HepG2 (cell line): ENCODE measurements around the gene ZNF562. TPM values are rescaled to one million over a fixed set of nuclear protein-coding genes. Genes with fewer than 3 reads are reported as not detected.

Source experiments
- ATF1 ChIP-seq: IDR thresholded peaks from 2 replicates; pipeline ENCODE4 v1.6.1; 2016; ENCODE audit warnings: mild to moderate bottlenecking, control low read depth
- BHLHE40 ChIP-seq: IDR thresholded peaks from 2 replicates; pipeline ENCODE4 v1.6.1; 2011; ENCODE audit warnings: low read length, improper control_type of control experiment
- GLI4 ChIP-seq: sonication (generic); formaldehyde crosslinking; IDR thresholded peaks from 2 replicates; pipeline ENCODE4 v1.5.1; 2020; ENCODE audit warnings: missing genetic modification reagents, mild to moderate bottlenecking, moderate library complexity, borderline replicate concordance
- RFXAP ChIP-seq: sonication (generic); formaldehyde crosslinking; IDR thresholded peaks from 2 replicates; pipeline ENCODE4 v1.4.0; 2020; ENCODE audit warnings: missing genetic modification reagents, borderline replicate concordance
- ZNF44 ChIP-seq: sonication (generic); formaldehyde crosslinking; IDR thresholded peaks from 2 replicates; pipeline ENCODE4 v1.5.1; 2020; ENCODE audit warnings: mild to moderate bottlenecking, missing genetic modification reagents
- ZNF614 ChIP-seq: IDR thresholded peaks from 2 replicates; pipeline ENCODE4 v1.6.1; 2018; ENCODE audit warnings: missing biosample characterization, missing genetic modification reagents, inconsistent platforms, borderline replicate concordance
- polyA plus RNA-seq, 8 experiments: library from polyadenylated mRNA; depleted of rRNA in 3 of 8; stranded (reverse) in 7 of 8; unstranded in 1 of 8; fragments of >200 nt; fragmentation: Illumina TruSeq in 4 of 8; extraction: Trizol in 4 of 8; gene quantifications; 2 replicates each; pipeline versions ENCODE4 v1.2.1 to v1.2.3, GENCODE V29; 2011 to 2016; ENCODE audit warnings: low read depth in 4 of 8, missing spikeins in 1 of 8, mixed read lengths in 1 of 8; ENCODE audit not compliant: insufficient read depth in 1 of 8
- total RNA-seq, 5 experiments: library from RNA; depleted of rRNA; stranded (reverse); fragments of >200 nt; fragmentation: Illumina TruSeq; extraction: Trizol; gene quantifications; 2 replicates each; pipeline ENCODE4 v1.2.3, GENCODE V29; 2016; ENCODE audit warnings: low read depth in 1 of 5
- TF ChIP-seq, protein P1 (sequence below): IDR thresholded peaks from 2 replicates; pipeline ENCODE4 v1.6.1; 2016; ENCODE audit warnings: missing biosample characterization, missing genetic modification reagents, low read depth
- TF ChIP-seq, protein P2 (sequence below): sonication (generic); formaldehyde crosslinking; IDR thresholded peaks from 2 replicates; pipeline ENCODE4 v1.4.0; 2020; ENCODE audit warnings: mild to moderate bottlenecking, missing genetic modification reagents, borderline replicate concordance
- TF ChIP-seq, protein P3 (sequence below): sonication (generic); formaldehyde crosslinking; IDR thresholded peaks from 2 replicates; pipeline ENCODE4 v1.5.0; 2020; ENCODE audit warnings: missing genetic modification reagents
- TF ChIP-seq, protein P4 (sequence below): sonication (generic); formaldehyde crosslinking; IDR thresholded peaks from 2 replicates; pipeline ENCODE4 v1.9.0; 2021; ENCODE audit warnings: mild to moderate bottlenecking, missing genetic modification reagents
- TF ChIP-seq, protein P5 (sequence below): sonication (generic); formaldehyde crosslinking; IDR thresholded peaks from 2 replicates; pipeline ENCODE4 v1.9.0; 2022; ENCODE audit warnings: missing genetic modification reagents, mild to moderate bottlenecking, borderline replicate concordance

The ZNF562 gene
- total and polyA plus RNA-seq, 2 of the 13 experiments (the other 11 are each of a cell fraction or from before 2014, with no cell fraction given), result 13.1 to 32.7 TPM

DNA sequence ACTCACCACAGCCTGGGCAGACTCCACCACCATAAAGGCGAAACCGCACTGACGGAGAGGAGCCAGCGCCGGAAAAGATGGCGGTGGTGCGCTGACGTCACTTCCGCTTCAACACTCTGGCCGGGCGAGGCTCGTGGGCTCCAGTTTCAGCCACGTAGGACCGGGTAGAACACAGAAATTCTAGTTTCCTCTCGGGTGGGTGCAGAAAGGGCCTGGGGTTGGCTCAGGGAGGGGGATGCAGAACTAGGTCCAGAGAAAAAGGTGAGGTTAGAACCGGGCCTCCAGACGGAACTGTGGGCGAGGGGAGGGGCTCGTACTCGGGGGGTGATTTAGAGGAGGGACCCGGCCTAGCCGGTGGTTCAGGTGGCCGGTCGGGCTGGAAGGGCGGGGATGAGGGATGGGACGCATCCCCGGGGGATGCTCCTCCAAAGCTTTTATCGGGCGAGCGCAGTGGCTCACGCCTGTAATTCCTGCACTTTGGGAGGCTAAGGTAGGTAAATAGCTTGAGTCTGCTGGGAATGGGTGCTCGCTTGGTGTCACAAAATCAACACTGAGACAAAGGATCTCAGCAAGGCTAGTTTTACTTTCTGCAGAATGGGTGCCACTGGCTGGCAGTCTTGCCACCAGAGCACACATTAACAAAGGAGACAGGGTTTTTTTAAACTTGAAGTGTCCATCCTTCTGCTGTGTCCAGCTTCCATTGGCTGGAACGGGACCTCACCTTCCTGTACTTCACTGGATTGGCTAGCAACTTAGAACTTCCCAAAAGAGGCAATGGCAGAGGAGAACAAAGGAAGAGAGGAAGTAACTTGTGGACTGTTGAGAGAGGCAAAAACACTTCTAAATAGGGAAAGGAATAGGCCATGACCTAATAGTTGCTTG, 53.5 kb downstream of the ZNF562 start, which contains the start of gene ZNF561 (continued):
- TF ChIP-seq, protein P1, sequence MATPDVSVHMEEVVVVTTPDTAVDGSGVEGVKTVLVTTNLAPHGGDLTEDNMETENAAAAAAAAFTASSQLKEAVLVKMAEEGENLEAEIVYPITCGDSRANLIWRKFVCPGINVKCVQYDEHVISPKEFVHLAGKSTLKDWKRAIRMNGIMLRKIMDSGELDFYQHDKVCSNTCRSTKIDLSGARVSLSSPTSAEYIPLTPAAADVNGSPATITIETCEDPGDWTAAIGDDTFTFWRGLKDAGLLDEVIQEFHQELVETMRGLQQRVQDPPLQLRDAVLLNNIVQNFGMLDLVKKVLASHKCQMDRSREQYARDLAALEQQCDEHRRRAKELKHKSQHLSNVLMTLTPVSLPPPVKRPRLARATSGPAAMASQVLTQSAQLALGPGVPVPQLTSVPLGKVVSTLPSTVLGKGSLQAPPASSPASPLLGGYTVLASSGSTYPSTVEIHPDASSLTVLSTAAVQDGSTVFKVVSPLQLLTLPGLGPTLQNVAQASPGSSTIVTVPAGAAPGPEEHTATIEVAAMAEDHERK (CRISPR knock-in tag), result no peak
- TF ChIP-seq GLI4 (no peak), ATF1 (CRISPR knock-in tag) (peak; percentile 95), RFXAP (CRISPR knock-in tag) (peak; percentile 55), BHLHE40 (no peak), ZNF614 (no peak), ZNF44 (no peak)
- TF ChIP-seq, protein P2, sequence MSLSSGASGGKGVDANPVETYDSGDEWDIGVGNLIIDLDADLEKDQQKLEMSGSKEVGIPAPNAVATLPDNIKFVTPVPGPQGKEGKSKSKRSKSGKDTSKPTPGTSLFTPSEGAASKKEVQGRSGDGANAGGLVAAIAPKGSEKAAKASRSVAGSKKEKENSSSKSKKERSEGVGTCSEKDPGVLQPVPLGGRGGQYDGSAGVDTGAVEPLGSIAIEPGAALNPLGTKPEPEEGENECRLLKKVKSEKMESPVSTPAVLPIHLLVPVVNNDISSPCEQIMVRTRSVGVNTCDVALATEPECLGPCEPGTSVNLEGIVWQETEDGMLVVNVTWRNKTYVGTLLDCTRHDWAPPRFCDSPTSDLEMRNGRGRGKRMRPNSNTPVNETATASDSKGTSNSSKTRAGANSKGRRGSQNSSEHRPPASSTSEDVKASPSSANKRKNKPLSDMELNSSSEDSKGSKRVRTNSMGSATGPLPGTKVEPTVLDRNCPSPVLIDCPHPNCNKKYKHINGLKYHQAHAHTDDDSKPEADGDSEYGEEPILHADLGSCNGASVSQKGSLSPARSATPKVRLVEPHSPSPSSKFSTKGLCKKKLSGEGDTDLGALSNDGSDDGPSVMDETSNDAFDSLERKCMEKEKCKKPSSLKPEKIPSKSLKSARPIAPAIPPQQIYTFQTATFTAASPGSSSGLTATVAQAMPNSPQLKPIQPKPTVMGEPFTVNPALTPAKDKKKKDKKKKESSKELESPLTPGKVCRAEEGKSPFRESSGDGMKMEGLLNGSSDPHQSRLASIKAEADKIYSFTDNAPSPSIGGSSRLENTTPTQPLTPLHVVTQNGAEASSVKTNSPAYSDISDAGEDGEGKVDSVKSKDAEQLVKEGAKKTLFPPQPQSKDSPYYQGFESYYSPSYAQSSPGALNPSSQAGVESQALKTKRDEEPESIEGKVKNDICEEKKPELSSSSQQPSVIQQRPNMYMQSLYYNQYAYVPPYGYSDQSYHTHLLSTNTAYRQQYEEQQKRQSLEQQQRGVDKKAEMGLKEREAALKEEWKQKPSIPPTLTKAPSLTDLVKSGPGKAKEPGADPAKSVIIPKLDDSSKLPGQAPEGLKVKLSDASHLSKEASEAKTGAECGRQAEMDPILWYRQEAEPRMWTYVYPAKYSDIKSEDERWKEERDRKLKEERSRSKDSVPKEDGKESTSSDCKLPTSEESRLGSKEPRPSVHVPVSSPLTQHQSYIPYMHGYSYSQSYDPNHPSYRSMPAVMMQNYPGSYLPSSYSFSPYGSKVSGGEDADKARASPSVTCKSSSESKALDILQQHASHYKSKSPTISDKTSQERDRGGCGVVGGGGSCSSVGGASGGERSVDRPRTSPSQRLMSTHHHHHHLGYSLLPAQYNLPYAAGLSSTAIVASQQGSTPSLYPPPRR (CRISPR knock-in tag), result peak; percentile 19; the same call in 1 of the 2 replicates
- TF ChIP-seq, protein P3, sequence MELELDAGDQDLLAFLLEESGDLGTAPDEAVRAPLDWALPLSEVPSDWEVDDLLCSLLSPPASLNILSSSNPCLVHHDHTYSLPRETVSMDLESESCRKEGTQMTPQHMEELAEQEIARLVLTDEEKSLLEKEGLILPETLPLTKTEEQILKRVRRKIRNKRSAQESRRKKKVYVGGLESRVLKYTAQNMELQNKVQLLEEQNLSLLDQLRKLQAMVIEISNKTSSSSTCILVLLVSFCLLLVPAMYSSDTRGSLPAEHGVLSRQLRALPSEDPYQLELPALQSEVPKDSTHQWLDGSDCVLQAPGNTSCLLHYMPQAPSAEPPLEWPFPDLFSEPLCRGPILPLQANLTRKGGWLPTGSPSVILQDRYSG, result no peak; the same call in 1 of the 2 replicates
- TF ChIP-seq, protein P4, sequence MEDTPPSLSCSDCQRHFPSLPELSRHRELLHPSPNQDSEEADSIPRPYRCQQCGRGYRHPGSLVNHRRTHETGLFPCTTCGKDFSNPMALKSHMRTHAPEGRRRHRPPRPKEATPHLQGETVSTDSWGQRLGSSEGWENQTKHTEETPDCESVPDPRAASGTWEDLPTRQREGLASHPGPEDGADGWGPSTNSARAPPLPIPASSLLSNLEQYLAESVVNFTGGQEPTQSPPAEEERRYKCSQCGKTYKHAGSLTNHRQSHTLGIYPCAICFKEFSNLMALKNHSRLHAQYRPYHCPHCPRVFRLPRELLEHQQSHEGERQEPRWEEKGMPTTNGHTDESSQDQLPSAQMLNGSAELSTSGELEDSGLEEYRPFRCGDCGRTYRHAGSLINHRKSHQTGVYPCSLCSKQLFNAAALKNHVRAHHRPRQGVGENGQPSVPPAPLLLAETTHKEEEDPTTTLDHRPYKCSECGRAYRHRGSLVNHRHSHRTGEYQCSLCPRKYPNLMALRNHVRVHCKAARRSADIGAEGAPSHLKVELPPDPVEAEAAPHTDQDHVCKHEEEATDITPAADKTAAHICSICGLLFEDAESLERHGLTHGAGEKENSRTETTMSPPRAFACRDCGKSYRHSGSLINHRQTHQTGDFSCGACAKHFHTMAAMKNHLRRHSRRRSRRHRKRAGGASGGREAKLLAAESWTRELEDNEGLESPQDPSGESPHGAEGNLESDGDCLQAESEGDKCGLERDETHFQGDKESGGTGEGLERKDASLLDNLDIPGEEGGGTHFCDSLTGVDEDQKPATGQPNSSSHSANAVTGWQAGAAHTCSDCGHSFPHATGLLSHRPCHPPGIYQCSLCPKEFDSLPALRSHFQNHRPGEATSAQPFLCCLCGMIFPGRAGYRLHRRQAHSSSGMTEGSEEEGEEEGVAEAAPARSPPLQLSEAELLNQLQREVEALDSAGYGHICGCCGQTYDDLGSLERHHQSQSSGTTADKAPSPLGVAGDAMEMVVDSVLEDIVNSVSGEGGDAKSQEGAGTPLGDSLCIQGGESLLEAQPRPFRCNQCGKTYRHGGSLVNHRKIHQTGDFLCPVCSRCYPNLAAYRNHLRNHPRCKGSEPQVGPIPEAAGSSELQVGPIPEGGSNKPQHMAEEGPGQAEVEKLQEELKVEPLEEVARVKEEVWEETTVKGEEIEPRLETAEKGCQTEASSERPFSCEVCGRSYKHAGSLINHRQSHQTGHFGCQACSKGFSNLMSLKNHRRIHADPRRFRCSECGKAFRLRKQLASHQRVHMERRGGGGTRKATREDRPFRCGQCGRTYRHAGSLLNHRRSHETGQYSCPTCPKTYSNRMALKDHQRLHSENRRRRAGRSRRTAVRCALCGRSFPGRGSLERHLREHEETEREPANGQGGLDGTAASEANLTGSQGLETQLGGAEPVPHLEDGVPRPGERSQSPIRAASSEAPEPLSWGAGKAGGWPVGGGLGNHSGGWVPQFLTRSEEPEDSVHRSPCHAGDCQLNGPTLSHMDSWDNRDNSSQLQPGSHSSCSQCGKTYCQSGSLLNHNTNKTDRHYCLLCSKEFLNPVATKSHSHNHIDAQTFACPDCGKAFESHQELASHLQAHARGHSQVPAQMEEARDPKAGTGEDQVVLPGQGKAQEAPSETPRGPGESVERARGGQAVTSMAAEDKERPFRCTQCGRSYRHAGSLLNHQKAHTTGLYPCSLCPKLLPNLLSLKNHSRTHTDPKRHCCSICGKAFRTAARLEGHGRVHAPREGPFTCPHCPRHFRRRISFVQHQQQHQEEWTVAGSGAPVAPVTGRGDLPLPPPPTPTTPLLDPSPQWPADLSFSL (CRISPR knock-in tag), result 0 out of 2 replicates have a peak, but pooled peaks have one; percentile 15
- TF ChIP-seq, protein P5, sequence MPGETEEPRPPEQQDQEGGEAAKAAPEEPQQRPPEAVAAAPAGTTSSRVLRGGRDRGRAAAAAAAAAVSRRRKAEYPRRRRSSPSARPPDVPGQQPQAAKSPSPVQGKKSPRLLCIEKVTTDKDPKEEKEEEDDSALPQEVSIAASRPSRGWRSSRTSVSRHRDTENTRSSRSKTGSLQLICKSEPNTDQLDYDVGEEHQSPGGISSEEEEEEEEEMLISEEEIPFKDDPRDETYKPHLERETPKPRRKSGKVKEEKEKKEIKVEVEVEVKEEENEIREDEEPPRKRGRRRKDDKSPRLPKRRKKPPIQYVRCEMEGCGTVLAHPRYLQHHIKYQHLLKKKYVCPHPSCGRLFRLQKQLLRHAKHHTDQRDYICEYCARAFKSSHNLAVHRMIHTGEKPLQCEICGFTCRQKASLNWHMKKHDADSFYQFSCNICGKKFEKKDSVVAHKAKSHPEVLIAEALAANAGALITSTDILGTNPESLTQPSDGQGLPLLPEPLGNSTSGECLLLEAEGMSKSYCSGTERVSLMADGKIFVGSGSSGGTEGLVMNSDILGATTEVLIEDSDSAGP (CRISPR knock-in tag), result peak; percentile 89; the same call in 1 of the 2 replicates
